ENCODE data around the gene DUSP8. TPM values are rescaled to one million over a fixed set of nuclear protein-coding genes. Genes with fewer than 3 reads are reported as not detected.
A peak's percentile ranks its signal among the peaks of the same experiment; 100 is the strongest.

DUSP8 gene
- total RNA-seq, 1 donor from 2014 or later = 9.0 TPM

- DNase-seq (ENCODE audit: low read depth) = no peak
These were observed 6.2 kb downstream of the DUSP8 start for GRCh38 chr11:1565904-1566247.

DNA sequence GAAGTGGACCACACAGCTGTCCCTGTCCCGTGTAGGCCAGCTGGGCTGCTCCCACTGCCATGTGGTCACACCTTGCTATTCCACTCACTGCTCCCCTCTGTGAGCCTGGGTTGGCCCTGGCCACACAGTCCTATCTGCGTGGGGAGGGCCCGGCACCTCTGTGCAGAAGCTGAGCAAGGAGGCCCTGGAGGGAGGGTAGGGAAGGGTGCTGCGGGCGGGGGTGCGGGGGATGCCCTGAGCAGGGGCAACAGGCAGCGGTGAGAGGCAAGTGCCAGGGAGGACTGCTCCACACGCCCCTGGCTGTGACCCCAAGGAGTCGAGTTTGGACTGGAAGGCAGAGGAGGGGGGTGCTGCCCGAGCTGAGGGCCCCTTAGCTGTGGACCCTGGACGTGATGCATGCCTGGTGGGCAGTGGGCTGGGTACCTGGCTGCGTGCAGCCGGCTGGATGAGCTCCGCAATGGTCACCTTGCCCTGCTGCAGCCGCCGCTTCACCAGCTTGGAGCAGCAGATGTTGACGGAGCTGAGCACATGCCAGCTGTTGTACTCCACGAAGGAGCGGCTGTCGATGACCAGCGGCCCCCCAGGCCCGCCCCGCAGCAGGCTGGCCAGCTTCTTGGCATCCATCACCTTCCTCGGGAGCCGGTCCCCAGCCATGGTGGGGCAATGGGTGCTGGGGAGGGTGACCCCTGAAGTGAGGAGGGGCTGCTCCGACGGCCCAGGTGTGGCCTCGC lies 6.7 kb downstream of the DUSP8 start:
- DNase-seq (ENCODE audit: low read depth) = no peak

DNA sequence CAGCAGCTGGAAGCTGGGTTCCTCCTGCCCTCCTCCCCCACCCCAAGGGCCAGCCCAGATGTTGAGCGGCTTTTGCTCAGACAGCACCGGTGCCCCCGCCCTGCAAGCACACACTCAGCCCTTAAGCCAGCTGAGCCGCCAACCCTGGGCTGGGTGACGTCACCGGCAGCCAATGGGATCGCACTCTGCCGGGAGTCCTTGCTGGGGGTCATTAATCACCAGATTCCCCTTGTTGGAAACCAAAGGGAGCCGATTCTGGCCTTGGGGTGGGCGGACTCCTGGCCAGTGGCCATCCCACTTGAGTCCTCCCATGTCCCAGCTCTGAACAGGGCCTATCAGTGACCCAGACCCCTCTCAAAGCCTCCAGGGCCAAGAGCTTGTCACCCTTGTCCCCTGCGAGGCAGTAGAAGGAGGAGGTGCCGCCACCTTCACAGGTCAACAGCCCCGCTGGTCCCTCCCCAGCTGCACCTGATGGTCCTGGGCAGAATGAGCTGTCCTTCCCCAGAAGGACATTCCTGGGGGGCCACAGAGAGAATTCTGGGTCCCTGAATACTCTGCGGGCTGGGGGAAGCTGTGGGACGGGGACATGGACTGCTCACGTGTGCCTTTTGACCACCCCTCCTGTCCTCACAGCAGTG lies 7.4 kb downstream of the DUSP8 start:
- peak; percentile 75 for DNase-seq (ENCODE audit: low read depth)

GRCh38 chr11:1563697-1564534 lies 8.2 kb downstream of the DUSP8 start:
- no peak for DNase-seq (ENCODE audit: low read depth)

- no peak for DNase-seq (ENCODE audit: low read depth)
These were observed 8.9 kb downstream of the DUSP8 start for GRCh38 chr11:1563149-1563638.

GRCh38 chr11:1562469-1563148 lies 9.5 kb downstream of the DUSP8 start:
- DNase-seq (ENCODE audit: low read depth) = no peak

DNA sequence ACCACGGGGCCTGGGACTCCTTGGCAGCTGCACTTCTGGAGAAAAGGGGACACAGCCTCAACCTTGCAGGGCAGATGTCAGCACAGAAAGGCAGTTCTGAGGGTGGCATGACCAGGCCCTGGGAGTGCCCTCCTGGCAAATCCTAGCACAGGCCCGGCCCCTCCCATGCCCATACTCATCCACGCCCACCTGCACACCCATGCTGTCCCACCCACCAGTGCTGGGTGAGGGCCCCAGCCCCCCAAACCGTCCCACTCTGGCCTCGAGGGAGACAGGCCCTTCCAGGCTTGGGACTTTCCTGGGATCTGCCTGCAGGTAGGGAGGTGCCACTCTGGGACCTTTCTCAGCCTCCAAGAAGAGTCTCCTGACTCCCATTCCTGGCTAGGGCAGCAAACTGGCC lies 10.1 kb downstream of the DUSP8 start:
- DNase-seq (ENCODE audit: low read depth) = no peak

DNA sequence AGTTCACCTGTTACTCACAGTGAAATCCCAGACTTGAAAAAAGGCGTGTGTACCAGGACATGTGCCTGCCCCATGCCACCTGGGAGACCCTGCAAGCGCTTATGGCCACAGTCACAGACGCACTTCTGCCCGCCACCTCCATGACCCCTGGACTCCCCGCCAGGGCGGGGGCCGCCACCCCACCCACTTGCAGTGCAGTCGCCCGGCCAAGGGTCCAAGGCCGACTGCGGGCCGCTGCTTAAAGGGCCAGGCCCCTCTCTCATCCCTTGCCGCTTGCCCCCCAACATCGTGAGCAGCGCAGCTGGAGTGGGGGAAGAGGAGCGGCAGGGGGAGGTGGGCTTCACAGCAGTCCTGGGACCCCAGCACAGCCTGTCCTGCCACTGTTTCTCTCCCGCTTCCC lies 10.8 kb downstream of the DUSP8 start:
- no peak for DNase-seq (ENCODE audit: low read depth)

- DNase-seq (ENCODE audit: low read depth) = no peak
These were observed 11.3 kb downstream of the DUSP8 start for GRCh38 chr11:1560649-1561251.

- no peak for DNase-seq (ENCODE audit: low read depth)
These were observed 11.9 kb downstream of the DUSP8 start for GRCh38 chr11:1560002-1560648.

DNA sequence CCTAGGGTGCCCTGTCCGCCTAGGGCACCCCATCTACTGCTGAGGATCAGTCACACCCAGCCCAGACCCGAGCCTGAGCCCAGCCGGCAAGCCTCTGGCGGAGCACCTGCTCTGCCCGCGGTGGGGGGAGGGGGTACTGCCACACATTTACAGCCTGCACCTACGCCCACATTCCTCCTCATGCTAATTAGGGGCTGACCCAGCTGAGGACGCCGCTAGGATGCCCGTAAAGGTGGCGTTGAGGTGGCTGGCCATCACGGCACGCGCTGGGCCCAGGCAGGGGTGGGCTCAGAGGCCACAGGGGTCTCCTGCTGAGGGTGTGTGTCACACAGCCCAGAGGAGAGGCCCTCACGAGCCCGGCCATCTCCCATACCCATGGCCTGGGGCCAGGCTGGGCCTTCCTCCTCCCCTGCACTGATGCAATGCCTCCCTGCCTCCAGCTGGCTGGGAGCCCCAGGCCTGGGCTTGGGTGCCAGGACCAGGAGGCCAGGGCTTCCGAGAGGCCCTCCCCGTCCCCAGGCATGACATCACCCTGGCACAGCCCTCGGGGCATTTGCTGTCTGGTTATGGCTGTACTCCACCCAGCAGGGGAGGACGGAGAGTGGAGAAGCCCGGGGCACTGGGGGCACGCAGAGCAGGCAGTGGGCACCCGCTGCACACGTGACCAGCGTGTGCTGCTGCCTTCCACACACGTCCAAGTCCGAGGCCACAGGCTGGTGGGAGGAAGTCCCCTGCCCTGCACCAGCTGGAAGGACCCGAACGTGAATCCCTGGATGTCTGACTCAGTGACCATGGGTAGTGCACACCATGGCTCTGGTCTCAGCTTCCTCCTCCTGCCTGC lies 12.7 kb downstream of the DUSP8 start:
- DNase-seq (ENCODE audit: low read depth) = peak; percentile 86

- no peak for DNase-seq (ENCODE audit: low read depth)
These were observed 13.3 kb downstream of the DUSP8 start for GRCh38 chr11:1558775-1559110.

DNA sequence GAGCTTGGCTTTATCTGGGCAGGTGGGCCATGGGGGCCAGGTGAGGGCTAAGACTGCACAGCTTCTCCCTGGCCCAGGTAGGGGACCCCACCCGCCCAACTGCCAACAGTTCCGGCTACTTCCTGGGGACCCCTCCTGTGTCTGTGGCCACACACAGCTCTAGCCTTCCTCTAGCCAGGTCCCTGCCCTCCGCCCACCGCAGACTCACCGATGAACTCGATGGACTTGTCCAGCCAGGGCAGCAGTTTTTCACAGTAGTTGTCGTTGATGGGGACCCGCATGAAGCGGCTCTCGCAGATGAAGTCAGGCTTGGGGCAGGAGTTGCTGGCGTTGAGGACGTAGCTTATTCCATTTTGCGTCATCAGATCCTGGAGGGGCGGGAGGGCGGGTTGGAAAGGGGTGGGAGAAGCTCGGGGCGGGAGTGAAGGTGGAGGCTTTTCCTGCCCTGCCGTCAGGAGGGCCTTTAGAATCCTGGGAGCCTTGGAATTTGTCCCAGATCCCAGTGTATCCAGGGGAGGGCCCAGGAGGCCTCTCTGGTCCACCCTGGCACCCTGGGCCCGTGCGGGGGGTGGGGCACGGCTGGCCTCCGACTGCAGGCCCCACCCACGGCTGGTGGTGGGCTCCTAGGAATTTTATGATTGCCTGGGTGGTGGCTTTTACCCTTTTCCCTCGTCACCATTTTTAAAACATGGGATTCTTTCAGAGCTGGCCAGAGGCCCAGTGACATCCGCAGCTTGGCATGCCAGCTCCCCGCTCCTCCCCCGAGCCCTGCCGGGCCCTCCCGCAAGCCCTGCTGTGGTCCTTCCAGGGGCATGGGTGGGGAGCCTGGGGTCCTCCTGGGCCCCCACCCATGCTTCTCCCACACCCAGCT lies 13.9 kb downstream of the DUSP8 start:
- DNase-seq (ENCODE audit: low read depth) = peak; percentile 65

DNA sequence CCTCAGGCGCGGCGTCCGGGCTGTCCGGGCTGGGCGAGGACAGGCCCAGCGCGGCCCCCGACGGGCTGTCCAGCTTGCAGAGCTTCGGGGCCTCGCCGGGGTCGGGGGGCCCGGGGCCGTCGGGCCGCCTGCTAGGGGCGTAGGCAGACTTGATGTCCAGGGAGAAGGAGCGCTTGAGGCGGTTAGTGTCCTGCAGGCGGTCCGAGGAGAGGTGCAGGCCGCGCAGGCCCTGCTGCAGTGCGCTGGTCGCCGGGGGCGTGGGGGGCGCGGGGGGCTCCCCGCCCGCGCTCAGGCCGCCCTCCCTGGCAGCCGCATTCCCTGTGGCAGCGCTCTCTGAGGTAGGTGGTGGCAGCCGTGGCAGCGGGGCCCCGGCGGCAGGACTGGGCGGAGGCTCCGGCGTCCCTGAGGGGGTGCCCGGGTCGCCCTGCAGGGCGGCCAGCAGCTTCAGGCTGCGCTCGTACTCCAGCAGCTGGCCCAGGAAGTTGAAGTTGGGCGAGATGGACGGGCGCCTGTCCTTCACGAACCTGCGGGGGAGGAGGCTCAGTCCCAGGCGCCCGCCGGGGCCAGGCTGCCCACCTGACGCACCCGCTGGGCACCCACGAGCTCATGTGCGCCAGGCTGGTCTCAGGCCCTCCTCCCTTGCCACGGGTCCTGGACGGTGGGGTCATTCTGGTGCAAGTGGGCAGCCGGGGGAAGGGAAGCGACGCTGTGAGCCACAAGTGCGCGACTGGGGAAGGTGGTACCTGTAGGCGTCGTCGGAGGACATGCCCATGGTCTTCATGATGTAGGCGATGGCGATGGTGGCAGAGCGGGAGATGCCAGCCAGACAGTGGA lies 14.8 kb downstream of the DUSP8 start:
- no peak for DNase-seq (ENCODE audit: low read depth)

GRCh38 chr11:1556278-1556902 lies 15.7 kb downstream of the DUSP8 start:
- no peak for DNase-seq (ENCODE audit: low read depth)

- DNase-seq (ENCODE audit: low read depth) = no peak
These were observed 16.3 kb downstream of the DUSP8 start for GRCh38 chr11:1555713-1556153.

- no peak for DNase-seq (ENCODE audit: low read depth)
These were observed 16.9 kb downstream of the DUSP8 start for GRCh38 chr11:1554981-1555712.
